Measurements from ENCODE around the gene ELOVL7.

- TF ChIP-seq, protein P1, sequence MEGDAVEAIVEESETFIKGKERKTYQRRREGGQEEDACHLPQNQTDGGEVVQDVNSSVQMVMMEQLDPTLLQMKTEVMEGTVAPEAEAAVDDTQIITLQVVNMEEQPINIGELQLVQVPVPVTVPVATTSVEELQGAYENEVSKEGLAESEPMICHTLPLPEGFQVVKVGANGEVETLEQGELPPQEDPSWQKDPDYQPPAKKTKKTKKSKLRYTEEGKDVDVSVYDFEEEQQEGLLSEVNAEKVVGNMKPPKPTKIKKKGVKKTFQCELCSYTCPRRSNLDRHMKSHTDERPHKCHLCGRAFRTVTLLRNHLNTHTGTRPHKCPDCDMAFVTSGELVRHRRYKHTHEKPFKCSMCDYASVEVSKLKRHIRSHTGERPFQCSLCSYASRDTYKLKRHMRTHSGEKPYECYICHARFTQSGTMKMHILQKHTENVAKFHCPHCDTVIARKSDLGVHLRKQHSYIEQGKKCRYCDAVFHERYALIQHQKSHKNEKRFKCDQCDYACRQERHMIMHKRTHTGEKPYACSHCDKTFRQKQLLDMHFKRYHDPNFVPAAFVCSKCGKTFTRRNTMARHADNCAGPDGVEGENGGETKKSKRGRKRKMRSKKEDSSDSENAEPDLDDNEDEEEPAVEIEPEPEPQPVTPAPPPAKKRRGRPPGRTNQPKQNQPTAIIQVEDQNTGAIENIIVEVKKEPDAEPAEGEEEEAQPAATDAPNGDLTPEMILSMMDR (IDR thresholded peaks at IDR 0.05), result no peak
- TF ChIP-seq POLR2A (IDR thresholded peaks at IDR 0.05; ENCODE audit: low read depth), result no peak
Observed at GRCh38 chr5:60835554-60835953, 8.5 kb downstream of the ELOVL7 start.

All from esophagus muscularis mucosa (tissue), 3 donors.